K562 (cell line): ENCODE data around the gene EEFSEC. TPM values are rescaled to one million over a fixed set of nuclear protein-coding genes. Genes with fewer than 3 reads are reported as not detected.

Experiments
- ATAC-seq: fragments of 200-7000 bp; cut with Tn5 transposase; 3 replicates; pipeline ENCODE4 v1.9.1; 2020; ENCODE audit warnings: moderate library complexity
- BruUV-seq: library from RNA; stranded (reverse); fragments of 400-500 nt; replicated peaks from 2 replicates; lab custom pipeline; 2021; lab: Mats Ljungman, UMichigan
- CTCF ChIA-PET: fragments of 300-600 bp; formaldehyde crosslinking; extraction: SDS; loops from one replicate; lab custom pipeline; 2021; ENCODE audit warnings: low intra/inter-chr PET ratio; lab: Yijun Ruan, JAX
- POLR2A ChIA-PET: fragments of 300-600, 350-650 bp; sonication (Branson Sonifier 250); formaldehyde crosslinking; extraction: SDS; loops from one replicate; lab custom pipeline; 2021; ENCODE audit warnings: antibody characterized with exemption, inconsistent platforms; lab: Yijun Ruan, JAX
- DNase-seq, 4 experiments: peaks; one replicate each; pipeline versions ENCODE4 v3.0.0 to v3.0.0-alpha.2; 2011 to 2018; ENCODE audit warnings: low spot score in 3 of 4, mixed read lengths in 3 of 4; ENCODE audit errors: extremely low read depth in 1 of 4
- FAIRE-seq: peaks from 2 replicates; lab custom pipeline; 2011; peaks lifted over from hg19 to GRCh38; lab: Jason Lieb, UNC
- H2AFZ ChIP-seq: 2 replicates; pipeline ENCODE4 v1.6.0; 2011; ENCODE audit warnings: low read depth, low read length, control low read depth, inconsistent platforms
- H3K27ac ChIP-seq: fragments of 200-600 bp; 3 replicates; pipeline ENCODE4 v1.8.0; 2011; ENCODE audit warnings: low read depth, mild to moderate bottlenecking, control low read depth, inconsistent platforms, low read length, moderate library complexity, mixed read lengths; ENCODE audit errors: extremely low read depth
- H3K27me3 ChIP-seq, 2 experiments: fragments of 300-600 bp in 1 of 2; 2 replicates in 1 of 2; 3 replicates in 1 of 2; pipeline versions ENCODE4 v1.6.0 to v1.8.0; 2011; ENCODE audit warnings: inconsistent platforms in 2 of 2, low read length in 2 of 2, mild to moderate bottlenecking in 1 of 2, mixed read lengths in 1 of 2, moderate library complexity in 1 of 2; ENCODE audit not compliant: control insufficient read depth in 2 of 2, insufficient read depth in 2 of 2
- H3K36me3 ChIP-seq: fragments of 300-600 bp; 3 replicates; pipeline ENCODE4 v1.8.0; 2011; ENCODE audit warnings: mild to moderate bottlenecking, low read length, inconsistent platforms; ENCODE audit not compliant: control insufficient read depth, insufficient read depth
- H3K4me1 ChIP-seq, 2 experiments: fragments of 200-600 bp in 1 of 2; replicated peaks in 1 of 2; 2 replicates in 1 of 2; 3 replicates in 1 of 2; pipeline versions ENCODE4 v1.5.1 to v1.8.0; 2011; ENCODE audit warnings: inconsistent platforms in 2 of 2, low read length in 2 of 2, mild to moderate bottlenecking in 1 of 2, mixed read lengths in 1 of 2, moderate library complexity in 1 of 2; ENCODE audit not compliant: control insufficient read depth in 2 of 2, insufficient read depth in 2 of 2
- H3K4me2 ChIP-seq: 2 replicates; pipeline ENCODE4 v1.6.1; 2011; ENCODE audit warnings: low read length, control low read depth, inconsistent platforms, mixed read lengths; ENCODE audit not compliant: insufficient read depth
- H3K4me3 ChIP-seq: fragments of 200-600 bp; sonication (generic), shearing (Covaris generic); 2 replicates; pipeline ENCODE4 v1.5.1; 2016; ENCODE audit warnings: control low read depth, inconsistent platforms
- H3K79me2 ChIP-seq: fragments of 200-600 bp; 3 replicates; pipeline ENCODE4 v1.8.0; 2011; ENCODE audit warnings: low read length, inconsistent platforms; ENCODE audit not compliant: control insufficient read depth, insufficient read depth
- H3K9ac ChIP-seq, 2 experiments: 2 replicates each; pipeline versions ENCODE4 v1.6.0 to v1.6.1; 2011; ENCODE audit warnings: low read depth in 2 of 2, low read length in 2 of 2, control low read depth in 1 of 2, inconsistent platforms in 1 of 2, mild to moderate bottlenecking in 1 of 2, mixed read lengths in 1 of 2; ENCODE audit not compliant: insufficient read depth in 1 of 2
- H3K9me1 ChIP-seq: one replicate; pipeline ENCODE4 v1.6.0; 2011; ENCODE audit warnings: inconsistent platforms, mild to moderate bottlenecking, low read length, moderate library complexity; ENCODE audit not compliant: control insufficient read depth, insufficient read depth
- H3K9me3 ChIP-seq: replicated peaks from 2 replicates; pipeline ENCODE4 v1.5.1; 2011; ENCODE audit warnings: low read depth, low read length, inconsistent platforms; ENCODE audit not compliant: control insufficient read depth, insufficient read depth
- H4K20me1 ChIP-seq: replicated peaks from 2 replicates; pipeline ENCODE4 v1.6.1; 2011; ENCODE audit warnings: low read length, inconsistent platforms, mixed read lengths; ENCODE audit not compliant: control insufficient read depth, insufficient read depth
- CBX8 ChIP-seq: fragments of 200-600 bp; sonication (generic); IDR thresholded peaks from 2 replicates; pipeline ENCODE4 v1.6.1; 2012; ENCODE audit warnings: borderline replicate concordance, mixed run types, low read depth, mild to moderate bottlenecking, moderate library complexity, mixed read lengths, low read length, control low read depth, inconsistent platforms; ENCODE audit not compliant: poor library complexity, severe bottlenecking; ENCODE audit errors: extremely low read depth
- CHD1 ChIP-seq: fragments of 200-600 bp; sonication (generic); IDR thresholded peaks from one replicate; pipeline ENCODE4 v1.6.1; 2012; ENCODE audit warnings: mild to moderate bottlenecking, moderate library complexity, low read length, inconsistent platforms
- HIVEP1 ChIP-seq: fragments of 250-450 bp; sonication (Bioruptor Pico); IDR thresholded peaks from 2 replicates; pipeline ENCODE4 v1.4.0; 2020; ENCODE audit warnings: mild to moderate bottlenecking
- MCM2 ChIP-seq: fragments of 450-650 bp; IDR thresholded peaks from 2 replicates; pipeline ENCODE4 v1.6.1; 2017; ENCODE audit warnings: low read depth, mild to moderate bottlenecking
- NFATC3 ChIP-seq: fragments of 450-650 bp; IDR thresholded peaks from 2 replicates; pipeline ENCODE4 v1.6.1; 2017; ENCODE audit warnings: mild to moderate bottlenecking
- PML ChIP-seq: IDR thresholded peaks from 2 replicates; pipeline ENCODE4 v1.6.1; 2012; ENCODE audit warnings: low read length, inconsistent platforms
- POLR2A ChIP-seq: fragments of 450-650 bp; conservative IDR thresholded peaks from 2 replicates; pipeline ENCODE4 v1.6.1; 2016
- TAF15 ChIP-seq: fragments of 200-400 bp; formaldehyde crosslinking; IDR thresholded peaks from 2 replicates; pipeline ENCODE4 v1.6.1; 2017; ENCODE audit warnings: mild to moderate bottlenecking, low read depth, low read length, moderate library complexity
- TARDBP ChIP-seq: fragments of 450-650 bp; IDR thresholded peaks from 2 replicates; pipeline ENCODE4 v1.6.1; 2016
- ZNF133 ChIP-seq: fragments of 250-450 bp; sonication (Bioruptor Pico); IDR thresholded peaks from 2 replicates; pipeline ENCODE4 v1.4.0; 2020; ENCODE audit warnings: mild to moderate bottlenecking
- ZNF146 ChIP-seq: IDR thresholded peaks from one replicate; pipeline ENCODE4 v1.6.1; 2018; ENCODE audit warnings: missing compliant biosample characterization; ENCODE audit not compliant: unreplicated experiment
- ZNF232 ChIP-seq: sonication (generic); formaldehyde crosslinking; IDR thresholded peaks from 2 replicates; pipeline ENCODE4 v1.8.0; 2022; ENCODE audit warnings: mild to moderate bottlenecking, missing genetic modification reagents
- ZNF512 ChIP-seq: IDR thresholded peaks from 2 replicates; pipeline ENCODE4 v1.6.1; 2016; ENCODE audit warnings: missing genetic modification characterization, missing compliant biosample characterization
- ZNF518B ChIP-seq: fragments of 250-450 bp; sonication (Bioruptor Pico); IDR thresholded peaks from 2 replicates; pipeline ENCODE4 v1.5.0; 2021; ENCODE audit warnings: mild to moderate bottlenecking, moderate library complexity
- WGBS: fragments of 100-300 bp; shearing (Covaris generic); methylation state at CpG from one replicate; pipeline ENCODE4 v1.1.6; 2016; ENCODE audit warnings: low coverage, mixed read lengths; ENCODE audit not compliant: insufficient coverage; ENCODE audit errors: missing lambda C conversion rate; 5-methylcytosine and 5-hydroxymethylcytosine counted together
- in situ Hi-C: fragments of 300-500 bp; cut with MboI; formaldehyde crosslinking; loops from 4 replicates; pipeline ENCODE4 v1.15.0; 2018; ENCODE audit warnings: inconsistent platforms, mixed read lengths
- intact Hi-C: fragments of 100-400 bp; cut with micrococcal nuclease; formaldehyde crosslinking; loops from 2 replicates; pipeline ENCODE4 v1.14.2; 2022
- polyA plus RNA-seq, 8 experiments: library from polyadenylated mRNA; depleted of rRNA in 4 of 8; stranded (reverse) in 5 of 8; unstranded in 3 of 8; fragments of >200 nt; fragmentation: Nextera tagmentation in 2 of 8; fragmentation: Illumina TruSeq in 1 of 8; extraction: Ambion mirVana in 2 of 8; extraction: Trizol in 1 of 8; gene quantifications; 2 replicates each; pipeline versions ENCODE4 v1.2.1 to v1.2.3, GENCODE V29; 2011 to 2014; ENCODE audit warnings: inconsistent platforms in 1 of 8, missing spikeins in 1 of 8
- total RNA-seq, 7 experiments: library from RNA; depleted of rRNA in 6 of 7; stranded (reverse); fragments of >200 nt in 6 of 7; fragmentation: Illumina TruSeq in 2 of 7; extraction: Trizol in 2 of 7; gene quantifications; 2 replicates each; pipeline versions ENCODE4 v1.2.1 to v1.2.3, GENCODE V29; 2011 to 2021; ENCODE audit warnings: low replicate concordance in 1 of 7

EEFSEC gene
- total and polyA plus RNA-seq, 9 of the 15 experiments (the other 6 are each of a cell fraction or from before 2014, with no cell fraction given): 0.35 to 11.8 (median 7.7) TPM

- TF ChIP-seq ZNF518B (no peak), CBX8 (no peak), POLR2A (no peak), TARDBP (no peak)
- TF ChIP-seq, all 486 proteins: peak for 0
These were observed 19.9 kb downstream of the EEFSEC start (continued) for GRCh38 chr3:128173200-128173599.

GRCh38 chr3:128173849-128174248 lies 20.6 kb downstream of the EEFSEC start:
- ATAC-seq (no peak), FAIRE-seq (no peak), DNase-seq (no peak)
- WGBS: 83% methylated on average over 6 of the region's 7 CpGs
- Histone ChIP-seq H3K36me3 (no peaks in the 10 kb centered on the region), H3K79me2 (peaks cover 3% of the 10 kb centered on the region; the same call in 2 of the 3 replicates), H3K9me1 (no peaks in the 10 kb centered on the region), H3K9me3 (no peaks in the 10 kb centered on the region), H2AFZ (no peak overlapping the region), H3K27ac (no peak overlapping the region), H3K4me1 (peaks cover 0 to 4% of the 10 kb centered on the region in 2 experiments; a peak in 2 of 5 replicates), H4K20me1 (no peaks in the 10 kb centered on the region), H3K27me3 (no peaks in the 10 kb centered on the region), H3K4me3 (no peak overlapping the region), H3K9ac (no peak overlapping the region), H3K4me2 (no peak overlapping the region)
- POLR2A ChIA-PET: interaction anchor here (0.5 kb wide), 1 partner anchor 12 kb away, joined by 3 read pairs; no protein-coding TSS in a partner anchor
- CTCF ChIA-PET: no interaction called here
- in situ Hi-C loops (loop anchor here (10.0 kb wide), 1 partner anchor 221 kb away; no protein-coding TSS in a partner anchor), intact Hi-C loops (loop anchor here (5.0 to 10.0 kb wide), 2 partner anchors 261 to 323 kb away; no protein-coding TSS in a partner anchor)
- BruUV-seq: no TSS peak
- TF ChIP-seq NFATC3 (no peak), ZNF133 (no peak), MCM2 (no peak), HIVEP1 (CRISPR knock-in tag) (no peak), CHD1 (no peak), ZNF146 (CRISPR knock-in tag) (no peak), ZNF232 (CRISPR knock-in tag) (no peak), PML (no peak), TAF15 (no peak), ZNF512 (tag) (no peak)
